ENCODE results near the gene ZNF423.

Gene ZNF423

GRCh38 chr16:49849037-49849753 lies 6.7 kb downstream of the ZNF423 start:
- FAIRE-seq (no peak), DNase-seq (ENCODE audit: low spot score) (no peak)

- no peak for DNase-seq (ENCODE audit: low spot score)
- FAIRE-seq, result no peak
Observed at GRCh38 chr16:49848530-49848929, 7.4 kb downstream of the ZNF423 start.

DNA sequence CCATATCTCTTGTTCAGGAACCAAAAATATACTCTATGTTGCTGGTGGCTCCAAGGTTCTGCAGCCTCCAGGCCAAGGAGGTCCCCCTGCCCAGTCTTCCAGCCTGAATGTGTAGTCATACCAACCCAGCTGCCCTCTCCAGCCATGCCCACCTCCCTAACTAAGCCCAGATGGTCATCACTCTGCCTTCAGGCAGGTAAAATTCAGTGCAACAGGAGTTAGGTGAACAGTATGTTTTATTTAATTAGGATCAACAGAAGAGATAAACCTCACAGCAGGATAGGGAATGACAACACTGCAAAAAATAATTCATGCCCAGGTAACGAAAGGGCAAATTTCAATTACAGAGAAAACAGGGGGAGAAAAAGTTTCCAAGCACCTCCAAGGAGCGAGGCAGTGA lies 9.1 kb downstream of the ZNF423 start:
- DNase-seq (ENCODE audit: low spot score) (no peak), FAIRE-seq (no peak)

DNA sequence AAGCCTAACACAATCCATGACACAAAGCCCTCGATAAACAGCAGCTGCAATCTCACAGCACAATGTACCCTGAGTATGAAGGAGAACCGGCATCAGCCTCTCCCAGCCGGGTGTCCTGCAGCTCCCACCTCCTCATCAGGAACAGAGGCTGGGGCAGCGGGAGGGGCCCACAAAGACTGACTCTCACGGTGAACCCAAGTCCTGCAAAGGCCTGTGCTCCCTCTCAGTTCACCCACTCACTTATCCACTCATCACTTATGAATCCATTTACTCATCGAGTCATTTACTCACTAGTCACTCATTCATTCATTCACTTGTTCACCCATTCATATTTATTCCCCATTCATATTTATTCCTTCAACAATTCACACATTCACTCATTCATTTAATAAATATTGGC lies 11.6 kb downstream of the ZNF423 start:
- FAIRE-seq (no peak), DNase-seq (ENCODE audit: low spot score) (no peak)

DNA sequence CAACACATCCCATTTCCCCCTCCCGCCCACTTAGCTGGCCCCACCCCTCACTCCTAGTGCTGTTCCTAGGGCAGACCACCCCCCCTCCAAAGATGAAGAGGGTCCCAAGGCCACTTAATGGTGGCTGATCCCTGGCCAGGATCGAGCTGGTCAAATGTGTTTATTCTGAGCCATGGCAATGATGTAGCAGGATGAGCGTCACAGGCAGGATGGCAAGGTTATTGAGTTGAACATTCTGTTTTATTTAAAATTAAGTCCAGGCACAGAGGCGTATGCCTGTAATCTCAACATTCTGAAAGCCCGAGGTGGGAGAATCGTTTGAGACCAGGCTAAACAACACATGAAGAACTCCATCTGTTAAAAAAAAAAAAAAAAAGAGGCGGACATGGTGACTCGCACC lies 12.2 kb downstream of the ZNF423 start:
- DNase-seq (ENCODE audit: low spot score) (no peak), FAIRE-seq (no peak)

- DNase-seq (ENCODE audit: low spot score), result no peak
- FAIRE-seq, result no peak
Observed at GRCh38 chr16:49842972-49843371, 12.9 kb downstream of the ZNF423 start.

DNA sequence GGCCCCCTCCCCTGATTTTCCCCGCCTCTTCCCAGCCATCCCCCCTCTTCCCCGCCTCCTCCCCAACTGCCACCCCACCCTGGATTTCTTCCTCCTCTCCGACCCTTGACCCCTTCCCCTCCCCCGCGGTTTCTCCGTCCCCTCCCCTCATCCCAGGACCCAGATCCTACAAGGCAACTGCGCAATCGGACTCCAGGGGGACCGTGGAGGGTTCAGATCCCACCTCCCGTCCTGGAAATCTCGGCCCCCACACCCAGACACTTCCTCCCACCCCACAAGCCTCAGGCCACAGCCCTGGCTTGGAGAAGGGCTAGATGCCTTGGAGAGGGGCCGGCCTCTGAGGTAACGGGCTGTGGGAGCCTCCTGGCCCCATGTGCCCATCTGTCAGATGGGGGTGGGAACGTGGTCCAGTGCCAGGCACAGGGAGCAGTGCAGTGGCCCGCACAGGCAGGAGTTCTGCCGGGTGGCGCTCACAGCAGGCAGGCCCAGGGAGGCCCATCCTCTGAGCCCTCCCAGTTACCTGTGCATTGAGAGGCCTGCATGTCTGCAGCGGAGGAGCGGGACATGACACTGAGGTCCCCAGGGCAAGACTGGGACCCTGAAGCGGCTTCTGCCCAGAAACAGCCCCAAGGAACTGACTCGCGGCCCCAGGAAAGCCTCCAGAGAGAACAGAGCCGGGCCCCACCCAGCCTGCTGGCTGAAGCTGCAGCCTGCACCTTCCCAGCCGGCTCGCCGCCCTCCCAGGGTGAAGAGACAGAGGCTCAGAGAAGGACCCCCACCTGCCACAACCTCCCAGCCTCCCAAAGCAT lies 16.7 kb downstream of the ZNF423 start:
- FAIRE-seq, result no peak
- DNase-seq (ENCODE audit: low spot score), result no peak

- DNase-seq (ENCODE audit: low spot score) (no peak), FAIRE-seq (no peak)
Observed at GRCh38 chr16:49838441-49839016, 17.4 kb downstream of the ZNF423 start.

GRCh38 chr16:49837688-49838410 lies 18.1 kb downstream of the ZNF423 start:
- FAIRE-seq, result no peak

DNA sequence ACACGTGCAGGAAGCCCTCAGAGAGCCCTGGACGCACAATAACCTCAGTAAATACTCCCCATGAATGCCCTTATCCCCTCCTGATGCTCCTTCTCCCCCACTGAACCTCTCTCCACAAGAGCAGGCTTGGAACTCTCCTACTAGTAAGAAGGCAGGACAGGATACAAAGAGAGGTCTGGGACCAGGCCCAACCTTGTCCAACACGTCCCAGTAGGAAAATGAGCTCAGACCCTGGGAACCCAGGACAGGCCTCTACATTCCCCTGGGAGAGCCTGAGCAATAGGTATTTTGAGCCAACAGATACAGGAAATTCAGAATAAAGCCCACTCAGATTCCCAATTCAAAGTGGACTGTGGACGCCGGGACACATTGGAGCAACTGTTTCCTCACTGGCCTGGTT lies 19.2 kb downstream of the ZNF423 start:
- FAIRE-seq (no peak), DNase-seq (ENCODE audit: low spot score) (no peak)

More at GRCh38 chr16:49837688-49838410, 18.1 kb downstream of the ZNF423 start:
- DNase-seq (ENCODE audit: low spot score), result no peak

- FAIRE-seq (no peak), DNase-seq (ENCODE audit: low spot score) (no peak)
Observed at GRCh38 chr16:49836218-49836617, 19.7 kb downstream of the ZNF423 start.

DNA sequence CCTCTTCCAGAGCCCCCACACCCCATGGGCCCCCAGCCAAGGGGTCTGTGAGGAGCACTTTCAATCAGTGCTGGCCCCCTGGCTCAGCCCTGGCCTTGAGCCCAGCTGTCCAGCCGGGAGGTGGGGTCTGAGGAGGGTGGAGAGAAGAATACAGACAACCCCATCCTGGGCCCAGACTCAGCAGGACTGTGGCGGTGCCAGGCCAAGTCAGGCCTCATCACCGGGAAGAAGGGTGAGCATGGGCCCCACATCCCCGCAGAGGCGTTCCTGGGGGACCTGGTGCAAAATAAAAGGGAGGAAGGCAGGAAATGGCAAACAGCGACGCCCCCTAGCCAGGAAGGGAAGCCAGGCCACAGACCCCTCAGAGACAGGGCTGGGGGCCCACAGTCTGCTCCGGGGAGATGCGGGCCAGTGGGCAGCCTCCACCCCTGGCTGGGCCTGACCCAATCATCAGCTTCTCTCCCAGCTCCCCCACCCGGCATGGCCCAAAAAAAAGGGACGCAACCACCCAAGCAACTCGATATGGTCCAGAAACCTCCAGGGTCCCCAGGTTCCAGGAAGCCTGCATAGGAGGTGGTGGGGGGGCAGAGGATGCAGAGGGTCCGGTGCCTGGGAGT lies 20.6 kb downstream of the ZNF423 start:
- FAIRE-seq, result no peak
- DNase-seq (ENCODE audit: low spot score), result no peak

GRCh38 chr16:49834531-49835151 lies 21.3 kb downstream of the ZNF423 start:
- FAIRE-seq (no peak), DNase-seq (ENCODE audit: low spot score) (no peak)

GRCh38 chr16:49833796-49834530 lies 21.9 kb downstream of the ZNF423 start:
- DNase-seq (ENCODE audit: low spot score) (no peak), FAIRE-seq (no peak)

DNA sequence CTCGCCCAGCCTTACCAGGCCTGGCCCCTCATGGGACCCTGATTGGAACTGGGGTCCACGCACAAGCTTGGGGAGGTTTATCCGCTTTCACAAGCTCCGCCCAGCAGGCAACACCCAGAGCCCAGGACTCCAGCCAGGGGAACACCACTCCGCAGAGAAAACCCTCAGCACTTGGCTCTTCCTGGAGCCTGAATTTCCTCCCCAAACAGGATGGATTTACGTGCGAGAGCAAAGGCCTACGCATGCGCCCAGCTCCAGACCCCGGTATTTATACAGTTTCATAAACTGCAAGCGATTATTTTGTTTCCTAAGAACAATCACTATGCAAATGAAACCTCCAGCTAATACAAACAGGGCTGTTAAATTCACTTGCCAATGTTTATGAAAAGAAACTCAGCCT lies 22.8 kb downstream of the ZNF423 start:
- FAIRE-seq (no peak), DNase-seq (ENCODE audit: low spot score) (no peak)

DNA sequence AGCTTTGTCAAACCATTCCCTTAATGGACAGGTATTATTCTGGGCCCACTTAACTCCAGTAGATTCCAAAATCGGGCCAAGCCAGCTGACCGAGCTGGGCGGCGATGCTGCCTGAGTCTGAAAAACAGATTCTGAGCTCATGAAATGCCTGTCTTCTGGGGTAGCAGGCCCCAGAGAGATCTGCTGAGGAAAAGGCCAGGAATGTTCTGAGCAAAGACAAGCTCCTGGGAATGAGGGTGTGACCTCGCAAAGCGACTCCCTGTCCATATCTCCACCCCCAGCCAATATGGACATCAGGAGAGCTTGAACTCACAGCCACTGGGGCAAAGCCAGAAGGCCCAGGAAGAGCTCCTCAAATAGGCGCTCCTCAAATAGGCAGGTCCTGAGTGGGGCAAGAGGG lies 23.7 kb downstream of the ZNF423 start:
- FAIRE-seq, result no peak
- no peak for DNase-seq (ENCODE audit: low spot score)

DNA sequence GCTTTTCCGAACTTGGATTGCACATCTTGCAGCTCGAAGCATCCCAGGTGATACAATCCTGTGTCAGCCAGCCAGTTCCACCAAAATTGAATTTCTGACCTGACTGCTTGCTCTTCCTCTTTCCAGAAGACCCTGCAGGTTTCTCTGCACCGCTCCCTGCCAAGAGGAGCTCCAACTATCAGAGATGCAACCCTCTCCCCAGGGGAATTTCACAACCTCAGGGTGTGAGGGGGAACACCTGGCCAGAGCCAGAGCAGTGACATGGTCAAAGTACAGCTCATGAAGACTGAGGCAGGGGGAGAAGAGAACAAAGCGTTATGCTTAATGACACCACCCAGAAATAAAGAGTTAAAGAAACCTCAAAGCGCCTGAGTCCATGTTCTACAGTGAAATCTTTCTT lies 25.0 kb downstream of the ZNF423 start:
- DNase-seq (ENCODE audit: low spot score) (no peak), FAIRE-seq (no peak)

DNA sequence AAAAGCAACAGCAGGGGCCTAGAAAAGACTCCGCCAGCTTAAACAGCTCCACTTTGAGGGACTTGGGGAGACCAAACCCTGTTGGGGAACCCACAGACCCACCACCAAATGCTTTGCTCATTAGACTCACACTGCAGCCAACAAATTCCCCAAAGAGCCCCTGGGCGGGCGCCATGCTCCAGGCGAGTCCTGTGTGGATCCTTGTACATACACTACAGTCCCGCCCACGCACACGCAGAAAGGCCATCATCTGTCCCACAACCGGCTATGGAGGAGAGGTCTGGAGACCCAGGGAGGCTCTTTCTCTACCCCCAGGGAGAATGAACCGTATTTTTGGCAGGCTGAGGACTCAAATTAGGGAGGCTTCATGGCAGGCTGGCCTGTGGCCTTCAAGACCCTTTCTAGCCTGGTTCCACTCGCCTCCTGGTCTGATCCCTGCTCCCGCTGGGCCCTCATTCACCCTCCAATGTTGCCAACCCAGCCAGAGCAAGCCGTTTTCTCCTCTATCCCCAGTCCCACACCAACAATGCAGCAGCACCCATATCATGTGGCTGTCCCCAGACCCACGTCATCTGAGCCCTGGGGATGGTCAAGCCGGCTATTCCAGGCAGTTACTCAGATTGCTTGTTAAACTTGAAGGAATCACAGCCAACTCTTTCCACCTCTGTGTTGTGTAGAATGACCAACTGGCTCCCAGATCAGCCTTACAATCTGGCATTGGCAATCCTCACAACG lies 27.2 kb downstream of the ZNF423 start:
- no peak for DNase-seq (ENCODE audit: low spot score)
- FAIRE-seq, result no peak

- FAIRE-seq, result no peak
Observed at GRCh38 chr16:49827805-49828438, 28.0 kb downstream of the ZNF423 start.

More at GRCh38 chr16:49827805-49828438, 28.0 kb downstream of the ZNF423 start:
- DNase-seq (ENCODE audit: low spot score), result no peak
